A172 (cell line): ENCODE data around the gene MYOF. TPM values are rescaled to one million over a fixed set of nuclear protein-coding genes. Genes with fewer than 3 reads are reported as not detected.
"Not testable (repeated sequence)": the region's sequence is repeated elsewhere in the genome, so short reads cannot be mapped to it uniquely, and the experiment has no call there.

ENCODE experiments used
- DNase-seq: peaks from one replicate; pipeline ENCODE4 v3.0.0-alpha.2; 2015; ENCODE audit warnings: low spot score
- total RNA-seq: library from RNA; depleted of rRNA; stranded (reverse); fragments of >200 nt; shearing (Covaris generic); gene quantifications from 2 replicates; pipeline ENCODE4 v1.2.3, GENCODE V29; 2014

MYOF gene
- total RNA-seq, 1 experiment from 2014 or later, result 317 TPM

DNA sequence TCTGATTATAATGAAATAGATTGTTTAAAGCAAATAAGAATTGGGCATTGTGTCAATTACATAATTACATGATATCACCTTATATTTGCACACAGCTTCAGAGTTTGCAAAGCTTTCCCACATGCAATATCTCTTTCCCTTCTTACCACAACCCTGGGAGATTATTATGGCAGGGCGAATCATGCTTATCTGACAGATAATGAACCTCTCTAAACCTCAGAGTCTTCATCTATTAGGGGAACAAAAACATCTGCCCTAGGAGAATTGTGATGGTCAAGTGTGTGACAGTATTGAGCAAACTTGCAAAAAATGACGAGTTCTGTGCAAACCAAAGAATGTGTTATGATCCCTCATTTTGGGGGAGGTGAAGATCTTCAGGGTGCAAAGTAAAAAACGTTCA lies 90.0 kb downstream of the MYOF start:
- no peak for DNase-seq

DNA sequence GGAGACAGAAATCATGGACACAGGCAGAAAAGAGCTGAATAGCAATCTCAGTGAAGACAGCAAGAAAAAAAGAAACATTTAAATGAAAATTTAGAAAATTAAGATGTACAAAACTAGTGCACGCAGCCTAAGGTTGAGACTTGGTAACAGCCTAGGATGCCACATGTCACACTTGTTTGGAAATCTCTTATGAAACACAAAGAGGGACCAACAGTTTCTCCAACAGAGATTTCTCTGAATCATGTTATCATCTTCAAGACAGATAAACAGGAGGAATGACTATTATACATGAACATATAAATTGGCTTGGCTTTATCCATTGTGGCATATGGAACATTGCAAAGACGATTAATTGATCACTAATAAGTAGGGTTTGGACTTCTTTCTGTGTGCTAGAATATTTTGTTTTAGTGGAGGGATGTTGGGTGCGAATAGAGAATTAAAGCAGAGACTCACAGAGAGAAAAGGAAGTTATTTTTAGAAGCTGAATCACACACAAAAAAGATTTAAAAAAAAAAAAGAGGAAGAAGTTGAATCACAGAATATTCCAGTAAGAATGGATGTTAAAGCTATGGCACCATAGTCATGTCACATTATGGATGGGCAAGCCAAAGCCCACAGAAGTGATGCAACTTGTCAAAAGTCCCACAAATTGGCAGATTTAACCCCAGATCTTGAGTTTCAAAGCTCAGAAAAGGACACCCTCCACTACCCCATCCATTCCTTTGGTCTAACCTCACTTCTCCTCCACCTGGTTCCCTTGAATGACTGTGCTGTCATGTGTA lies 91.6 kb downstream of the MYOF start:
- DNase-seq, result no peak

GRCh38 chr10:93386631-93387369 lies 95.3 kb downstream of the MYOF start:
- DNase-seq, result no peak

- no peak for DNase-seq
Observed at GRCh38 chr10:93385345-93385744, 96.8 kb downstream of the MYOF start.

GRCh38 chr10:93384006-93384405 lies 98.1 kb downstream of the MYOF start:
- DNase-seq, result peak; percentile 95

- DNase-seq, result peak; percentile 98
Observed at GRCh38 chr10:93383562-93383981, 98.6 kb downstream of the MYOF start.

DNA sequence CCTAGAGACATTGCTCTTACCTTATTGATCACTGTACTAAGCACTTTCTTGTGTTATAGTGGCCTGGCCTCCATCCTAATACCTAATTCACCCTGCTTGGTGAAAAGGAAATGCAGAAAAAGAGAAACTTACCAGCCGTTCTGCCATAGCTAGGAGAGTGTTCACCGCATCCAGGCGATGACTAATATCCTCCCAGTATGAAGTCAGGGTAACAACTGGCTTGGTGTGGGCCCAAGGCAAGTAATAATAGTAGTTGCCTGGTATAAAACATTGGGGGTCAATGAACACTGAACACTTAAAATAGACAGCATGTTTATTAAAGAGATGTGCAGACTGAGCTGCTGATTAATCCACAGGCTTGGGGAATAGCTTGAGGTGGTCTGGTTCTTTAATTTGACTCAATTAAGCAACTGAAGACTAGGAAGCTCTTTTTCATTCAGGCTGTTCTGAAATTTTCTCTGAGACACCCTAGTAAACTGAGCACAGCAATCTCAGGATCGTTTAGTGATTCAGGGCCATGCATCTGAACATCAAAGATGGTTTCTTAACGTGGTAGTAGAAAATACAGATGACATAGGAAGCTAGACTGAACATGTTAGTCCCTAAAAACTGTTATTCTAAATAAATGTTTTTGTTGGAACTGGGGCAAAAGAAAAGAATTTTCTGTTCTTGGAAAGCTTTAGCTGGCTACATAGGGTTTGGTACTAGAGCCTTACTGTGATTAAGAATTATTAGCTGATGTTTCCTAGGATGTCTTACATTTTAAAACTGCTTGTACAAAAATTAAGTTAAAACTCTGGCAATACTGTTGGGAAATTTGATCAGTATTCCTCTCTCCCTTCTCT lies 102.2 kb downstream of the MYOF start:
- DNase-seq, result peak; percentile 88

GRCh38 chr10:93378997-93379730 lies 103.0 kb downstream of the MYOF start:
- DNase-seq, result peak; percentile 32

- no peak for DNase-seq
Observed at GRCh38 chr10:93378039-93378438, 104.1 kb downstream of the MYOF start.

GRCh38 chr10:93376372-93377293 lies 105.5 kb downstream of the MYOF start:
- DNase-seq, result peak; percentile 86

DNA sequence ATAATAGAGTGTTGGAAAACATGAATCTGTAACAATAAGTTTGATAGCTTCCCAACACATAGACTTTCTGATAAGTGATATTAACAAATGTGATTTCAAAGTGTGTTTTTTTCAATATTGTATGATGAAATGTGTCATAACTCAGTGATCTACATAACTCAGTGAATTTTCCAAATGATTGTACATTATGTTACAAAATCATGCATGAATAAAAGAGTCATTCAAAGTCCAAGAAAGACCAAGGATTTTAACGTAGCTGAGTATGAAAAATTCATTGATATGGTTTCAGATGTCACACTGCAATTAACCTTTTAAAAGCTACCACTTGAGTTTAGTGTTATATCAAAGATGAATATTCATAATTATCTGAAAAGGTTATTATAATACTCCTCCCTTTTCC lies 111.2 kb downstream of the MYOF start:
- DNase-seq, result no peak

GRCh38 chr10:93369588-93370164 lies 112.5 kb downstream of the MYOF start:
- DNase-seq, result no peak

DNA sequence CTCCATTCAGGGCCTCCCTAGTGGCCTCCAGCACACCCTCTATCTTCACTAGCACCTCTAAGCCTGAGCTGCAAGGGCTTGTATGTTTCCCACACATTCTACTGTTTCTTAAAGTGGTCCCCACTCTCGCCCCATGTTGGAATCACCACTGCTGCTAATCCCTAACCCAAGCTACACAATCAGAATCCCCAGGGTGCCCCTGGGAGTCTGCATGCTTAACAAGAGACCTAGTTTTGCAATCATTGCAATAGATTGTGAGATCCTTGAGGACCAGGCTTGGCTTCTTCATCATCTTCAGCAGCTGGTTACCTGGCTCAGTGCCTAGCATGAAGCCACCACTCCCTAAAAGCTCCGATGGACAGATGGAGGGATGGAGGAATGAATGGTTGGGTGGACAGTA lies 113.9 kb downstream of the MYOF start:
- DNase-seq, result no peak

- DNase-seq, result no peak
Observed at GRCh38 chr10:93367664-93368063, 114.5 kb downstream of the MYOF start.

GRCh38 chr10:93364966-93365365 lies 117.2 kb downstream of the MYOF start:
- no peak for DNase-seq

DNA sequence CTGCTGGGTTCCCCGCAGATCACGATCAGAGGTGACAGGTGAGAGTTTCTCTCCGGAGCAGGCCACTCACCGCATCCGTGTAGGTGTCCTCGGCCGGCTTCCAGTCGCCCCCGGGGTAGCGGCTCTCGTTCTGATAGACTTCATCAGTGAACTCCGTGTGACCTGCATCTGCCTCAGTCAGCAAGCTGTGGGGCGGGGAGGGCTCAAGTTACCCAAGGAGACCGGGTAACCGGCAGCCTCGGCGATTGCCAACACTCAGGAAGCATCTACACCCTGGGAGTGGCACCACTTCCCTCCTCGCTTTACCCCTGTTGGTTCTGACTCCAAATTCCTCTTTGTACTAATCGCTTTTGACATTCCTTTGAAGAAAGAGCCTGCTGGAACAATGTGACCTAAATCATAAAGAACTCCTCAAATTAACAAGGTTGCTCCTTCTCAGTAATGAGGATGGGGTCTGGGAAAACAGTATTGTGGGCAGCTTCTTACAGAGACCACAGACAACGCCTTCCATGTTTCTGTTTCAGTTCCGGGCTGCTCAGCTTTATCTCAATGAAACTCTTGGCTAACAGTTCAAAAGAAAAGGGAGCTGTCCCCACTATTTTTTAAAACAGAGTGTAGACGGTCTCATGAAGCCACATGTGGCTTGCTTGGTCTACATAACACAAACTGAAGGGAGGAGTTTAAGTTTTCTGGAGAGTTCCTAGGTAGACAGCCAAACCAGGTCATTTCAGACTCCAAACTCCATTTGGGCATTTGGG lies 118.1 kb downstream of the MYOF start:
- no peak for DNase-seq

DNA sequence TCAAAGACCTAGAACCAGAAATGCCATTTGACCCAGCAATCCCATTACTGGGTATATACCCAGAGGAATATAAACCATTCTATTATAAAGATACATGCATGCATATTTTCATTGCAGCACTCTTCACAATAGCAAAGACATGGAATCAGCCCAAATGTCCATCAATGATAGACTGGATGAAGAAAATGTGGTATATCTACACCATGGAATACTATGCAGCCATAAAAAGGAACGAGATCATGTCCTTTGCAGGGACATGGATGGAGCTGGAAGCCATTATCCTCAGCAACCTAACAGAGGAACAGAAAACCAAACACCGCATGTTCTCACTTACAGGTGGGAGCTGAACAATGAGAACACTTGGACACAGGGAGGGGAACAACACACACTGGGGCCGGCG lies 123.7 kb downstream of the MYOF start:
- DNase-seq, result not testable (repeated sequence)

GRCh38 chr10:93357680-93358079 lies 124.5 kb downstream of the MYOF start:
- DNase-seq, result peak; percentile 36

- DNase-seq, result no peak
Observed at GRCh38 chr10:93356516-93356915, 125.6 kb downstream of the MYOF start.
